Keratinocyte (primary cell): ENCODE measurements around the gene PIK3AP1. TPM values are rescaled to one million over a fixed set of nuclear protein-coding genes. Genes with fewer than 3 reads are reported as not detected.

ENCODE experiments used
- DNase-seq: peaks from one replicate; pipeline ENCODE4 v3.0.0-alpha.2; 2011; ENCODE audit warnings: low read depth, missing footprints, low spot score
- FAIRE-seq: peaks from 2 replicates; lab custom pipeline; 2011; peaks lifted over from hg19 to GRCh38; lab: Jason Lieb, UNC
- H2AFZ ChIP-seq: 2 replicates; pipeline ENCODE4 v1.6.0; 2012; ENCODE audit warnings: low read length, control low read depth, inconsistent platforms; ENCODE audit not compliant: control insufficient read depth
- H3K27ac ChIP-seq: 2 replicates; pipeline ENCODE4 v1.5.1; 2011; ENCODE audit warnings: low read length; ENCODE audit not compliant: control insufficient read depth, insufficient read depth
- H3K27me3 ChIP-seq: 3 replicates; pipeline ENCODE4 v1.6.0; 2011; ENCODE audit warnings: low read length; ENCODE audit not compliant: control insufficient read depth, insufficient read depth; ENCODE audit errors: extremely low read depth
- H3K36me3 ChIP-seq, 2 experiments: 2 replicates in 1 of 2; 3 replicates in 1 of 2; pipeline ENCODE4 v1.5.1; 2011; ENCODE audit warnings: low read length in 2 of 2, mild to moderate bottlenecking in 1 of 2; ENCODE audit not compliant: control insufficient read depth in 2 of 2, insufficient read depth in 2 of 2; ENCODE audit errors: extremely low read depth in 1 of 2
- H3K4me1 ChIP-seq: 3 replicates; pipeline ENCODE4 v1.5.1; 2011; ENCODE audit warnings: low read length; ENCODE audit not compliant: control insufficient read depth, insufficient read depth; ENCODE audit errors: extremely low read depth
- H3K4me2 ChIP-seq: 3 replicates; pipeline ENCODE4 v1.6.0; 2011; ENCODE audit warnings: low read depth, low read length; ENCODE audit not compliant: control insufficient read depth, insufficient read depth; ENCODE audit errors: extremely low read depth
- H3K4me3 ChIP-seq, 3 experiments: fragments of 200-600 bp in 1 of 3; sonication (generic) in 1 of 3; 2 replicates in 2 of 3; 3 replicates in 1 of 3; pipeline ENCODE4 v1.5.1; 2011 to 2016; ENCODE audit warnings: low read length in 3 of 3, mild to moderate bottlenecking in 3 of 3, control low read depth in 2 of 3, inconsistent platforms in 1 of 3, low read depth in 1 of 3, mixed read lengths in 1 of 3, mixed run types in 1 of 3, moderate library complexity in 1 of 3; ENCODE audit not compliant: control insufficient read depth in 2 of 3, insufficient read depth in 2 of 3; ENCODE audit errors: extremely low read depth in 1 of 3
- H3K79me2 ChIP-seq: 2 replicates; pipeline ENCODE4 v1.6.0; 2012; ENCODE audit warnings: low read length; ENCODE audit not compliant: control insufficient read depth, insufficient read depth
- H3K9ac ChIP-seq: 3 replicates; pipeline ENCODE4 v1.6.0; 2011; ENCODE audit warnings: low read length; ENCODE audit not compliant: control insufficient read depth, insufficient read depth; ENCODE audit errors: extremely low read depth
- H3K9me1 ChIP-seq: 3 replicates; pipeline ENCODE4 v1.6.0; 2011; ENCODE audit warnings: low read length; ENCODE audit not compliant: control insufficient read depth, insufficient read depth; ENCODE audit errors: extremely low read depth
- H3K9me3 ChIP-seq: 2 replicates; pipeline ENCODE4 v1.5.1; 2012; ENCODE audit warnings: low read depth, low read length; ENCODE audit not compliant: control insufficient read depth
- H4K20me1 ChIP-seq: 3 replicates; pipeline ENCODE4 v1.6.0; 2011; ENCODE audit warnings: low read length; ENCODE audit not compliant: control insufficient read depth, insufficient read depth; ENCODE audit errors: extremely low read depth
- EZH2 ChIP-seq: IDR thresholded peaks from one replicate; pipeline ENCODE4 v1.6.1; 2012; ENCODE audit warnings: inconsistent platforms, mild to moderate bottlenecking, low read length, moderate library complexity
- dilution Hi-C: fragments of 300-500 bp; cut with MboI; formaldehyde crosslinking; loops from one replicate; pipeline ENCODE4 v1.7.0; 2020; ENCODE audit warnings: low sequenced_read_pairs; ENCODE audit not compliant: extremely low pct_ligation_motif_present
- polyA plus RNA-seq, 5 experiments: library from polyadenylated mRNA; depleted of rRNA in 3 of 5; stranded (reverse) in 3 of 5; stranded (forward) in 1 of 5; unstranded in 1 of 5; fragments of >200 nt; gene quantifications; 1 replicate in 1 of 5; 2 replicates in 3 of 5; 3 replicates in 1 of 5; pipeline versions ENCODE4 v1.2.1 to v1.2.3, GENCODE V29; 2011 to 2012; ENCODE audit warnings: missing spikeins in 2 of 5, low read depth in 1 of 5, low replicate concordance in 1 of 5
- TF ChIP-seq, protein P1 (sequence below), 3 experiments: IDR thresholded peaks in 1 of 3; conservative IDR thresholded peaks in 1 of 3; optimal IDR thresholded peaks in 1 of 3; 2 replicates in 2 of 3; 3 replicates in 1 of 3; pipeline versions ENCODE3 to v1.5.1; 2011; ENCODE audit warnings: low read length in 3 of 3, mild to moderate bottlenecking in 3 of 3, moderate library complexity in 2 of 3, control low read depth in 1 of 3, inconsistent platforms in 1 of 3; ENCODE audit not compliant: insufficient read depth in 2 of 3; ENCODE audit errors: extremely low read depth in 1 of 3

PIK3AP1 gene
- polyA plus RNA-seq, 1 donor (not counting 4 experiments of a cell fraction or from before 2014, with no cell fraction given) = not detected

DNA sequence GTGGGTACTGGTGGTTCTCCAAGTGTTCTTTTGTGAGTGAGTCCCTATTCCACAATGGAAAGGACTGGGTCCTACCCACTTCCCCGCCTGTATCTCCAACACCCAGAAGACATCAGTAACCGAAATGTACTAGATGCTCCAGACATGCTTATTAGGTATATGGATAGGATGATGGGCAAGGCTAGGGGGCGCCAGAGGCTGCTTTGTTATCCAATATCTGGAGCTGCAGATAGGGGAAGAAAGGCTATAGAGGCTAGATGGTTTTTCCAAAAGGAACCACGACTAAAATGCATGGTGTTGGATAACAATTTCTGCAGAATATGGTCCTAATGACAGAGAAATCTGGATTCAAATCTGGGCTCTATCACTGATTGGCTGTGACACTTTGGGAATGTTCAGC, 77.3 kb downstream of the PIK3AP1 start:
- Histone ChIP-seq H3K9me1 (no peaks in the 10 kb centered on the region), H3K4me2 (no peak overlapping the region), H3K27ac (no peak overlapping the region), H2AFZ (no peak overlapping the region), H3K4me1 (no peaks in the 10 kb centered on the region), H3K9ac (no peak overlapping the region), H3K79me2 (no peaks in the 10 kb centered on the region), H3K36me3 (no peaks in the 10 kb centered on the region), H3K27me3 (peaks cover 7% of the 10 kb centered on the region), H3K9me3 (no peaks in the 10 kb centered on the region), H4K20me1 (no peaks in the 10 kb centered on the region), H3K4me3 (no peak overlapping the region)
- dilution Hi-C loops = no loop called here
- no peak for DNase-seq
- TF ChIP-seq, protein P1, sequence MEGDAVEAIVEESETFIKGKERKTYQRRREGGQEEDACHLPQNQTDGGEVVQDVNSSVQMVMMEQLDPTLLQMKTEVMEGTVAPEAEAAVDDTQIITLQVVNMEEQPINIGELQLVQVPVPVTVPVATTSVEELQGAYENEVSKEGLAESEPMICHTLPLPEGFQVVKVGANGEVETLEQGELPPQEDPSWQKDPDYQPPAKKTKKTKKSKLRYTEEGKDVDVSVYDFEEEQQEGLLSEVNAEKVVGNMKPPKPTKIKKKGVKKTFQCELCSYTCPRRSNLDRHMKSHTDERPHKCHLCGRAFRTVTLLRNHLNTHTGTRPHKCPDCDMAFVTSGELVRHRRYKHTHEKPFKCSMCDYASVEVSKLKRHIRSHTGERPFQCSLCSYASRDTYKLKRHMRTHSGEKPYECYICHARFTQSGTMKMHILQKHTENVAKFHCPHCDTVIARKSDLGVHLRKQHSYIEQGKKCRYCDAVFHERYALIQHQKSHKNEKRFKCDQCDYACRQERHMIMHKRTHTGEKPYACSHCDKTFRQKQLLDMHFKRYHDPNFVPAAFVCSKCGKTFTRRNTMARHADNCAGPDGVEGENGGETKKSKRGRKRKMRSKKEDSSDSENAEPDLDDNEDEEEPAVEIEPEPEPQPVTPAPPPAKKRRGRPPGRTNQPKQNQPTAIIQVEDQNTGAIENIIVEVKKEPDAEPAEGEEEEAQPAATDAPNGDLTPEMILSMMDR (optimal IDR thresholded peaks at IDR 0.05 in 1 of 3, IDR thresholded peaks at IDR 0.05 in 1 of 3, conservative IDR thresholded peaks at IDR 0.05 in 1 of 3; ENCODE audit: extremely low read depth in 1 of 3, insufficient read depth in 2 of 3, low read length in 3 of 3) = peak; percentile 42 to 73 (median 61)
- TF ChIP-seq EZH2 = no peak
- peak; percentile 13 for FAIRE-seq

DNA sequence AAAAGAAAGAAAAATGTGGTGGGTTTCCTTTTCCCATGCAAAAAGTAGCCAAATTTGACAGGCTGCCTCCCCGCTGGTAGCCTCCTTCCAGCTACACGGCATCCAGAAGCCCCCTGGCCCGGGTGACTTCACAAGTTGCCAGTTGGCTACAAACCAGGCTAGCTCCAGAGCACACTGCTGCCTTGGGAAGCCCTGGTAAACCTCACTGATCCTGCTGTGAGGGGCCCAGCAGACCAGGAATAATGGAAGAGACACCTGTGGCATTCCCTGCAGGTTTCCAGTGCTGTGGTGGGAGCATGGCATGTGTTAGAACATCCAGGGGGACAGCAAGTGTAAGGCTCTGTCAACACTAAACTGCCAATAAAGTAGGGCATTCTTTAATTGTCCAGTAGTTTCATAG, 77.8 kb downstream of the PIK3AP1 start:
- no peaks in the 10 kb centered on the region for H4K20me1 ChIP-seq
- TF ChIP-seq EZH2 = no peak
- TF ChIP-seq, protein P1 (optimal IDR thresholded peaks at IDR 0.05 in 1 of 3, IDR thresholded peaks at IDR 0.05 in 1 of 3, conservative IDR thresholded peaks at IDR 0.05 in 1 of 3; ENCODE audit: extremely low read depth in 1 of 3, insufficient read depth in 2 of 3, low read length in 3 of 3) = no peak
- dilution Hi-C loops = no loop called here

More for the DNA sequence above, 77.8 kb downstream of the PIK3AP1 start:
- Histone ChIP-seq H3K4me1 (no peaks in the 10 kb centered on the region), H3K27me3 (peaks cover 5% of the 10 kb centered on the region), H2AFZ (no peak overlapping the region), H3K27ac (no peak overlapping the region), H3K79me2 (no peaks in the 10 kb centered on the region), H3K4me2 (no peak overlapping the region), H3K4me3 (no peak overlapping the region), H3K9ac (no peak overlapping the region), H3K9me1 (no peaks in the 10 kb centered on the region), H3K36me3 (no peaks in the 10 kb centered on the region), H3K9me3 (no peaks in the 10 kb centered on the region)
- DNase-seq (no peak), FAIRE-seq (no peak)
